Measurements from ENCODE around the gene CCDC171. TPM values are rescaled to one million over a fixed set of nuclear protein-coding genes. Genes with fewer than 3 reads are reported as not detected.

The CCDC171 gene
- total RNA-seq, 1 experiment from 2014 or later, result 2.4 TPM

GRCh38 chr9:15510789-15511575 lies 41.9 kb upstream of the CCDC171 start, which contains the start of gene PSIP1:
Gene PSIP1 (minus strand): TSS chr9:15510970. CDS start chr9:15510188, 782 bp downstream.
- Histone ChIP-seq H3K79me2 (ENCODE audit: low read depth) (peaks cover 28% of the 10 kb centered on the region), H3K4me2 (peak within 1 kb of the TSS; percentile 81), H2AFZ (peak within 1 kb of the TSS; percentile 80), H3K27me3 (ENCODE audit: insufficient read depth, low read depth) (no peaks in the 10 kb centered on the region), H3K9me2 (ENCODE audit: insufficient read depth) (no peaks in the 10 kb centered on the region), H3F3A (ENCODE audit: insufficient read depth, low read depth) (no peaks in the 10 kb centered on the region), H3K9me3 (ENCODE audit: insufficient read depth, low read depth) (no peaks in the 10 kb centered on the region), H3K4me1 (replicated peaks; ENCODE audit: insufficient read depth) (peaks cover 22% of the 10 kb centered on the region), H3K27ac (peak within 1 kb of the TSS; percentile 91), H3K4me3 (peak within 1 kb of the TSS; percentile 68), H4K20me1 (ENCODE audit: insufficient read depth) (peaks cover 2% of the 10 kb centered on the region; the same call in 1 of the 2 replicates), H3K36me3 (ENCODE audit: low read depth) (no peaks in the 10 kb centered on the region)
- POLR2A ChIA-PET (ENCODE audit: unreplicated experiment), result interaction anchor here (0.7 to 0.9 kb wide), 2 partner anchors 39 to 41 kb away, joined by 5 to 7 read pairs; no protein-coding TSS in a partner anchor
- intact Hi-C loops (cut with micrococcal nuclease; ENCODE audit: unreplicated experiment), result loop anchor here (2.0 to 5.0 kb wide), 2 partner anchors 42 to 311 kb away; partner anchors contain the start of gene CCDC171
- TSS peak; percentile 59 for BruUV-seq (replicated peaks)
- CTCF ChIA-PET, result no interaction called here
- TF ChIP-seq CTCF (conservative IDR thresholded peaks at IDR 0.05) (no peak), EZH2 (IDR thresholded peaks at IDR 0.05; ENCODE audit: low read depth) (no peak)
- DNase-seq, result peak; percentile 52 to 64

DNA sequence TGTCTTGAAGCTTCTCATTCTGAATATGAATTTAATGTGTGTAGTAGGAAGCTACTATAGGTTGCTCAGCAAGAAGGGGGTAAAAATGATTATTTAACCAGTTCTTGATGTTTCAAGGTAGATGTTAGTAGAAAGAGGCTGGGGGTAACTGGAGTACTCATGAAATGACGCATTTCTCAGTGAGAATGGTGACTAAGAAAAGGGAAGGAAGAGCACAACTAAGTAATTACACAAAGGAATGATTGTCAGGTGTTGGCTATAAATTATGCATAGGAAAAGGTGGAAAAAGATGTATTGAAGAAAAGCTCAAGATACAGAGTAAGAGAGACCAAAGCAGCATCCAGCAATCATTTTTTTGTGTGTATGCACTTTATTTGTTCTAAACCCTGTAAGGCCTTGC lies 40.6 kb upstream of the CCDC171 start:
- POLR2A ChIA-PET (ENCODE audit: unreplicated experiment), result no interaction called here
- CTCF ChIA-PET, result no interaction called here
- Histone ChIP-seq H4K20me1 (ENCODE audit: insufficient read depth) (peaks cover 2% of the 10 kb centered on the region; the same call in 1 of the 2 replicates), H3K27ac (no peak overlapping the region), H3K9me2 (ENCODE audit: insufficient read depth) (no peaks in the 10 kb centered on the region), H3K27me3 (ENCODE audit: insufficient read depth, low read depth) (no peaks in the 10 kb centered on the region), H3F3A (ENCODE audit: insufficient read depth, low read depth) (no peaks in the 10 kb centered on the region), H3K9me3 (ENCODE audit: insufficient read depth, low read depth) (no peaks in the 10 kb centered on the region), H2AFZ (no peak overlapping the region), H3K4me1 (replicated peaks; ENCODE audit: insufficient read depth) (peaks cover 22% of the 10 kb centered on the region), H3K4me3 (no peak overlapping the region), H3K4me2 (peak overlapping the region; percentile 81; the same call in 1 of the 2 replicates), H3K79me2 (ENCODE audit: low read depth) (peaks cover 28% of the 10 kb centered on the region), H3K36me3 (ENCODE audit: low read depth) (no peaks in the 10 kb centered on the region)
- no TSS peak for BruUV-seq (replicated peaks)
- TF ChIP-seq CTCF (conservative IDR thresholded peaks at IDR 0.05) (no peak), EZH2 (IDR thresholded peaks at IDR 0.05; ENCODE audit: low read depth) (no peak)
- intact Hi-C loops (cut with micrococcal nuclease; ENCODE audit: unreplicated experiment), result loop anchor here (5.0 kb wide), 1 partner anchor 310 kb away; no protein-coding TSS in a partner anchor
- no peak for DNase-seq

GRCh38 chr9:15512889-15513288 lies 40.0 kb upstream of the CCDC171 start:
- H3K27me3 ChIP-seq (ENCODE audit: insufficient read depth, low read depth), result no peaks in the 10 kb centered on the region
- H3K4me1 ChIP-seq (replicated peaks; ENCODE audit: insufficient read depth), result peaks cover 22% of the 10 kb centered on the region
- ChIA-PET CTCF (no interaction called here), POLR2A (ENCODE audit: unreplicated experiment) (no interaction called here)
- H2AFZ ChIP-seq, result no peak overlapping the region
- no peak for DNase-seq
- no TSS peak for BruUV-seq (replicated peaks)
- H3K27ac ChIP-seq, result no peak overlapping the region
- no peaks in the 10 kb centered on the region for H3K9me2 ChIP-seq (ENCODE audit: insufficient read depth)
- no peak overlapping the region for H3K4me3 ChIP-seq
- peaks cover 2% of the 10 kb centered on the region; the same call in 1 of the 2 replicates for H4K20me1 ChIP-seq (ENCODE audit: insufficient read depth)
- no peaks in the 10 kb centered on the region for H3K36me3 ChIP-seq (ENCODE audit: low read depth)
- no peak for TF ChIP-seq EZH2 (IDR thresholded peaks at IDR 0.05; ENCODE audit: low read depth)
- TF ChIP-seq CTCF (conservative IDR thresholded peaks at IDR 0.05), result no peak
- no peaks in the 10 kb centered on the region for H3F3A ChIP-seq (ENCODE audit: insufficient read depth, low read depth)
- H3K9me3 ChIP-seq (ENCODE audit: insufficient read depth, low read depth), result no peaks in the 10 kb centered on the region
- H3K4me2 ChIP-seq, result no peak overlapping the region
- H3K79me2 ChIP-seq (ENCODE audit: low read depth), result peaks cover 23% of the 10 kb centered on the region
- intact Hi-C loops (cut with micrococcal nuclease; ENCODE audit: unreplicated experiment), result loop anchor here (5.0 kb wide), 1 partner anchor 309 kb away; no protein-coding TSS in a partner anchor

All from PC-9 (cell line).